ENCODE results near the gene PRR30. TPM values are rescaled to one million over a fixed set of nuclear protein-coding genes. Genes with fewer than 3 reads are reported as not detected.

PRR30 gene
- total RNA-seq, 1 donor from 2014 or later, result not detected

- no peak for TF ChIP-seq CTCF (IDR thresholded peaks at IDR 0.05; ENCODE audit: insufficient read depth, low read length, poor library complexity, severe bottlenecking)
Observed at GRCh38 chr2:27109083-27109482, 30.1 kb downstream of the PRR30 start.

GRCh38 chr2:27108221-27108620 lies 31.0 kb downstream of the PRR30 start:
- Histone ChIP-seq H3K27me3 (ENCODE audit: control insufficient read depth, insufficient read depth, low read length) (peaks cover 3% of the 10 kb centered on the region), H3K4me3 (ENCODE audit: low read depth, low read length) (no peak overlapping the region), H3K36me3 (ENCODE audit: control insufficient read depth, insufficient read depth, low read length) (no peaks in the 10 kb centered on the region)
- no peak for DNase-seq (ENCODE audit: low read depth)
- TF ChIP-seq CTCF (IDR thresholded peaks at IDR 0.05; ENCODE audit: insufficient read depth, low read length, poor library complexity, severe bottlenecking), result no peak

More at GRCh38 chr2:27109083-27109482, 30.1 kb downstream of the PRR30 start:
- Histone ChIP-seq H3K4me3 (ENCODE audit: low read depth, low read length) (no peak overlapping the region), H3K36me3 (ENCODE audit: control insufficient read depth, insufficient read depth, low read length) (no peaks in the 10 kb centered on the region), H3K27me3 (ENCODE audit: control insufficient read depth, insufficient read depth, low read length) (peaks cover 3% of the 10 kb centered on the region)
- no peak for DNase-seq (ENCODE audit: low read depth)

- Histone ChIP-seq H3K36me3 (ENCODE audit: control insufficient read depth, insufficient read depth, low read length) (no peaks in the 10 kb centered on the region), H3K27me3 (ENCODE audit: control insufficient read depth, insufficient read depth, low read length) (no peaks in the 10 kb centered on the region), H3K4me3 (ENCODE audit: low read depth, low read length) (no peak overlapping the region)
- TF ChIP-seq CTCF (IDR thresholded peaks at IDR 0.05; ENCODE audit: insufficient read depth, low read length, poor library complexity, severe bottlenecking), result no peak
- no peak for DNase-seq (ENCODE audit: low read depth)
Observed at GRCh38 chr2:27105981-27106380, 33.2 kb downstream of the PRR30 start.

- Histone ChIP-seq H3K4me3 (ENCODE audit: low read depth, low read length) (no peak overlapping the region), H3K36me3 (ENCODE audit: control insufficient read depth, insufficient read depth, low read length) (no peaks in the 10 kb centered on the region), H3K27me3 (ENCODE audit: control insufficient read depth, insufficient read depth, low read length) (no peaks in the 10 kb centered on the region)
- no peak for TF ChIP-seq CTCF (IDR thresholded peaks at IDR 0.05; ENCODE audit: insufficient read depth, low read length, poor library complexity, severe bottlenecking)
- DNase-seq (ENCODE audit: low read depth), result no peak
Observed at GRCh38 chr2:27102329-27102728, 36.9 kb downstream of the PRR30 start.

GRCh38 chr2:27100036-27100435 lies 39.2 kb downstream of the PRR30 start:
- Histone ChIP-seq H3K4me3 (ENCODE audit: low read depth, low read length) (no peak overlapping the region), H3K36me3 (ENCODE audit: control insufficient read depth, insufficient read depth, low read length) (no peaks in the 10 kb centered on the region), H3K27me3 (ENCODE audit: control insufficient read depth, insufficient read depth, low read length) (no peaks in the 10 kb centered on the region)
- TF ChIP-seq CTCF (IDR thresholded peaks at IDR 0.05; ENCODE audit: insufficient read depth, low read length, poor library complexity, severe bottlenecking), result no peak
- no peak for DNase-seq (ENCODE audit: low read depth)

- TF ChIP-seq CTCF (IDR thresholded peaks at IDR 0.05; ENCODE audit: insufficient read depth, low read length, poor library complexity, severe bottlenecking), result no peak
- Histone ChIP-seq H3K36me3 (ENCODE audit: control insufficient read depth, insufficient read depth, low read length) (no peaks in the 10 kb centered on the region), H3K27me3 (ENCODE audit: control insufficient read depth, insufficient read depth, low read length) (no peaks in the 10 kb centered on the region), H3K4me3 (ENCODE audit: low read depth, low read length) (no peak overlapping the region)
- no peak for DNase-seq (ENCODE audit: low read depth)
Observed at GRCh38 chr2:27099334-27099955, 39.8 kb downstream of the PRR30 start.

Data from kidney epithelial cell (primary cell).